Liver (tissue), 9 donors: ENCODE measurements around the gene CACNA1I. TPM values are rescaled to one million over a fixed set of nuclear protein-coding genes. Genes with fewer than 3 reads are reported as not detected.

Experiments
- DNase-seq: peaks from one replicate; pipeline ENCODE4 v3.0.0-alpha.2; 2017; ENCODE audit warnings: low spot score
- H3K27ac ChIP-seq, 2 donors: one replicate each; pipeline ENCODE4 v1.7.0; 2013; ENCODE audit warnings: inconsistent platforms in 2 of 2, low read length in 2 of 2, control low read depth in 1 of 2, low read depth in 1 of 2, mild to moderate bottlenecking in 1 of 2
- H3K27me3 ChIP-seq, 4 donors: one replicate each; pipeline versions ENCODE4 v1.6.1 to v1.7.0; 2013; ENCODE audit warnings: low read length in 3 of 4, inconsistent platforms in 1 of 4, mild to moderate bottlenecking in 1 of 4, moderate library complexity in 1 of 4; ENCODE audit not compliant: control insufficient read depth in 4 of 4, insufficient read depth in 4 of 4
- H3K36me3 ChIP-seq, 4 donors: one replicate each; pipeline versions ENCODE4 v1.6.1 to v1.7.0; 2013; ENCODE audit warnings: low read length in 3 of 4, mild to moderate bottlenecking in 3 of 4, low read depth in 1 of 4, moderate library complexity in 1 of 4; ENCODE audit not compliant: control insufficient read depth in 4 of 4, insufficient read depth in 3 of 4
- H3K4me1 ChIP-seq, 4 donors: one replicate each; pipeline versions ENCODE4 v1.6.1 to v1.7.0; 2013; ENCODE audit warnings: low read length in 3 of 4, mild to moderate bottlenecking in 3 of 4, moderate library complexity in 1 of 4; ENCODE audit not compliant: control insufficient read depth in 4 of 4, insufficient read depth in 4 of 4
- H3K4me3 ChIP-seq, 3 donors: one replicate each; pipeline versions ENCODE4 v1.6.1 to v1.7.0; 2013; ENCODE audit warnings: low read length in 3 of 3, control low read depth in 1 of 3, low read depth in 1 of 3, mild to moderate bottlenecking in 1 of 3
- H3K9ac ChIP-seq, 2 donors: one replicate each; pipeline ENCODE4 v1.7.0; 2013; ENCODE audit warnings: low read length in 2 of 2, mild to moderate bottlenecking in 2 of 2, moderate library complexity in 2 of 2, control low read depth in 1 of 2, low read depth in 1 of 2
- H3K9me3 ChIP-seq, 4 donors: one replicate each; pipeline versions ENCODE4 v1.6.1 to v1.7.0; 2013; ENCODE audit warnings: low read length in 3 of 4; ENCODE audit not compliant: control insufficient read depth in 4 of 4
- EGR1 ChIP-seq, 2 donors: IDR thresholded peaks; 2 replicates each; pipeline ENCODE4 v1.6.1; 2016 to 2018; ENCODE audit warnings: antibody characterized with exemption in 2 of 2, low read depth in 2 of 2
- FOXA1 ChIP-seq: IDR thresholded peaks from 2 replicates; pipeline ENCODE4 v1.6.1; 2016; ENCODE audit warnings: antibody characterized with exemption
- FOXA2 ChIP-seq: IDR thresholded peaks from 2 replicates; pipeline ENCODE4 v1.6.1; 2016; ENCODE audit warnings: antibody characterized with exemption
- GABPA ChIP-seq, 2 donors: IDR thresholded peaks in 1 of 2; conservative IDR thresholded peaks in 1 of 2; 2 replicates each; pipeline ENCODE4 v1.6.1; 2016; ENCODE audit warnings: antibody characterized with exemption in 2 of 2, mild to moderate bottlenecking in 1 of 2, moderate library complexity in 1 of 2
- HNF4A ChIP-seq, 2 donors: conservative IDR thresholded peaks; 2 replicates each; pipeline ENCODE4 v1.6.1; 2016; ENCODE audit warnings: antibody characterized with exemption in 2 of 2, mild to moderate bottlenecking in 2 of 2
- HNF4G ChIP-seq: IDR thresholded peaks from 2 replicates; pipeline ENCODE4 v1.6.1; 2016; ENCODE audit warnings: antibody characterized with exemption
- JUND ChIP-seq, 2 donors: IDR thresholded peaks; 2 replicates each; pipeline ENCODE4 v1.6.1; 2016; ENCODE audit warnings: antibody characterized with exemption in 2 of 2
- NR2F2 ChIP-seq: IDR thresholded peaks from 2 replicates; pipeline ENCODE4 v1.6.1; 2016; ENCODE audit warnings: antibody characterized with exemption
- RXRA ChIP-seq, 2 donors: IDR thresholded peaks; 2 replicates each; pipeline ENCODE4 v1.6.1; 2017 to 2018; ENCODE audit warnings: antibody characterized with exemption in 2 of 2, mild to moderate bottlenecking in 1 of 2
- SP1 ChIP-seq: IDR thresholded peaks from 2 replicates; pipeline ENCODE4 v1.6.1; 2018; ENCODE audit warnings: antibody characterized with exemption, mild to moderate bottlenecking
- YY1 ChIP-seq: IDR thresholded peaks from 2 replicates; pipeline ENCODE4 v1.6.1; 2016; ENCODE audit warnings: antibody characterized with exemption, mild to moderate bottlenecking
- WGBS: extraction: QIAGEN DNeasy Blood & Tissue Kit; methylation state at CpG from one replicate; pipeline ENCODE4 v1.1.7; 2013; 5-methylcytosine and 5-hydroxymethylcytosine counted together
- polyA plus RNA-seq, 2 donors: library from polyadenylated mRNA; stranded (reverse) in 1 of 2; unstranded in 1 of 2; fragments of 200-250 nt in 1 of 2; fragments of >200 nt in 1 of 2; fragmentation: Nextera tagmentation in 1 of 2; extraction: Ambion mirVana in 1 of 2; gene quantifications; one replicate each; pipeline versions ENCODE4 v1.2.1 to v1.2.3, GENCODE V29; 2013 to 2015
- total RNA-seq, 2 donors: library from RNA; depleted of rRNA; stranded (reverse); fragments of >200 nt; gene quantifications; one replicate each; pipeline ENCODE4 v1.2.3, GENCODE V29; 2014
- TF ChIP-seq, protein P1 (sequence below): IDR thresholded peaks from 2 replicates; pipeline ENCODE4 v1.6.1; 2016; ENCODE audit warnings: antibody characterized with exemption, mild to moderate bottlenecking
- TF ChIP-seq, protein P2 (sequence below): IDR thresholded peaks from 2 replicates; pipeline ENCODE4 v1.6.1; 2016; ENCODE audit warnings: antibody characterized with exemption
- TF ChIP-seq, protein P3 (sequence below): IDR thresholded peaks from 2 replicates; pipeline ENCODE4 v1.6.1; 2016; ENCODE audit warnings: antibody characterized with exemption
- TF ChIP-seq, protein P4 (sequence below): fragments of 150-350 bp; IDR thresholded peaks from 2 replicates; pipeline ENCODE4 v1.5.1; 2017; ENCODE audit warnings: improper control_type of control experiment, low read depth, low read length; ENCODE audit not compliant: missing input control
- donor health status: healthy.
- donor health status: healthy.
- donor health status: healthy.
- donor health status: healthy.
- donor health status: healthy.

Gene CACNA1I
- total and polyA plus RNA-seq, 4 donors: under 0.01 to 0.14 (median 0.01) TPM; not detected in 1

DNA sequence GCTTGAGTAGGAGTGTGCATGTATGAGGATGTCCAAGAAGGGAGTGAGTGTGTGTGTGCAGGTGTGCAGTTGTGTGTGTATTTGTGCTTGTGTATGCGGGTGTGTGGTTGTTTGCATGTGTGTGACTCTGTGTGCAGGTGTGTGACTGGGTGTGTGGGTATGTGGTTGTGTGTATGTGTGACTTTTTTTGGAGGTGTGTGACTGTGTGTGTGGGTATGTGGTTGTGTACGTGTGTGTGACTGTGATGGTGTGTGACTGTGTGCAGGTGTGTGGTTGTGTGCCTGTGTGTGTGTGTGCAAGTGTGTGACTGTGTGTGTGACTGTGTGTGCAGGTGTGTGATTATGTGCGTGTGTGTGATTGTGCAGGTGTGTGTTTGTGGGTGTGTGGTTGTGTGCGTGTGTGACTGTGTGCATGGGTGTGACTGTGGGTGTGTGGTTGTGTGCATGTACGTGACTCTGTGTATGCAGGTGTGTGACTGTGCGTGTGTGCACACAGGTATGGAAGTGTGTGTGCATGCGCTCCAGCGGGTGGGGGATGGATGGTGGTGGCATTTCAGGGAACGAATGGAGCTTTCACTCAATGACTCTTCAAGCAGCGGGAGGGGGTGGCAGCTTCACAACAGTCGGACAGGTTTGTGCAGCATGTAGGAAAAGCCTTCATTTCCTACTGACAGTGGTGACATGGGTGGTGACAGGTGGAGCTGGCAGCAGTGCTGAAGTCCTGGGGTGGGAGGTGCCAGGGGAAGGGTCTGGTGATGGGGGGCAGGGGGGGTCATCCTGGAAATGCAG is 47.6 kb downstream of the CACNA1I start (continued):
- TF ChIP-seq, protein P1, sequence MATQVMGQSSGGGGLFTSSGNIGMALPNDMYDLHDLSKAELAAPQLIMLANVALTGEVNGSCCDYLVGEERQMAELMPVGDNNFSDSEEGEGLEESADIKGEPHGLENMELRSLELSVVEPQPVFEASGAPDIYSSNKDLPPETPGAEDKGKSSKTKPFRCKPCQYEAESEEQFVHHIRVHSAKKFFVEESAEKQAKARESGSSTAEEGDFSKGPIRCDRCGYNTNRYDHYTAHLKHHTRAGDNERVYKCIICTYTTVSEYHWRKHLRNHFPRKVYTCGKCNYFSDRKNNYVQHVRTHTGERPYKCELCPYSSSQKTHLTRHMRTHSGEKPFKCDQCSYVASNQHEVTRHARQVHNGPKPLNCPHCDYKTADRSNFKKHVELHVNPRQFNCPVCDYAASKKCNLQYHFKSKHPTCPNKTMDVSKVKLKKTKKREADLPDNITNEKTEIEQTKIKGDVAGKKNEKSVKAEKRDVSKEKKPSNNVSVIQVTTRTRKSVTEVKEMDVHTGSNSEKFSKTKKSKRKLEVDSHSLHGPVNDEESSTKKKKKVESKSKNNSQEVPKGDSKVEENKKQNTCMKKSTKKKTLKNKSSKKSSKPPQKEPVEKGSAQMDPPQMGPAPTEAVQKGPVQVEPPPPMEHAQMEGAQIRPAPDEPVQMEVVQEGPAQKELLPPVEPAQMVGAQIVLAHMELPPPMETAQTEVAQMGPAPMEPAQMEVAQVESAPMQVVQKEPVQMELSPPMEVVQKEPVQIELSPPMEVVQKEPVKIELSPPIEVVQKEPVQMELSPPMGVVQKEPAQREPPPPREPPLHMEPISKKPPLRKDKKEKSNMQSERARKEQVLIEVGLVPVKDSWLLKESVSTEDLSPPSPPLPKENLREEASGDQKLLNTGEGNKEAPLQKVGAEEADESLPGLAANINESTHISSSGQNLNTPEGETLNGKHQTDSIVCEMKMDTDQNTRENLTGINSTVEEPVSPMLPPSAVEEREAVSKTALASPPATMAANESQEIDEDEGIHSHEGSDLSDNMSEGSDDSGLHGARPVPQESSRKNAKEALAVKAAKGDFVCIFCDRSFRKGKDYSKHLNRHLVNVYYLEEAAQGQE: no peak
- TF ChIP-seq GABPA (IDR thresholded peaks at IDR 0.05 in 1 of 2, conservative IDR thresholded peaks at IDR 0.05 in 1 of 2) (no peak), SP1 (no peak), HNF4G (no peak), RXRA (IDR thresholded peaks at IDR 0.05) (no peak), FOXA1 (no peak), EGR1 (IDR thresholded peaks at IDR 0.05; ENCODE audit: low read depth in 2 of 2) (no peak)
- TF ChIP-seq, protein P2, sequence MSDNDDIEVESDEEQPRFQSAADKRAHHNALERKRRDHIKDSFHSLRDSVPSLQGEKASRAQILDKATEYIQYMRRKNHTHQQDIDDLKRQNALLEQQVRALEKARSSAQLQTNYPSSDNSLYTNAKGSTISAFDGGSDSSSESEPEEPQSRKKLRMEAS: no peak

DNA sequence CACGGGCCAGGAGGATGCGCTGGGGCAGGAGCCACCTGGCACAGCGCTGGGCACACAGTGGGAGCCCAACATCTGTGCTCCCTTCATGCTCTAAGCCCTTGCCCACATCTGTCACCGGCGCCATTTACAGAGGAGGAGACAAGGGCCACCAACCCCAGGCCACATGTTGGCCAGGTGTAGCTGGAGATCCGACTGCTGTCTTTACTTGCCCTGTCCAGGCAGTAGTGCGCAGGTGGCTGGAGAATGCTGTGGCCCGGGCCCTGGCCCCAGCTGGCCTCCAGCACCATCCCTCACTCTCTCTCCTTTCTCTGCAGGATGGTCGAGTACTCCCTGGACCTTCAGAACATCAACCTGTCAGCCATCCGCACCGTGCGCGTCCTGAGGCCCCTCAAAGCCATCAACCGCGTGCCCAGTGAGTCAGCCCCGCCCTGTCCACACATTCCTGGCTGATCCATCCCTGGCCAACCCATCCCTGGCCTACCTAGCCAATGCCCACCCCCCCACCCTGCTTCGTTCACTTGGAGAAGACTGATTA is 48.5 kb downstream of the CACNA1I start:
- DNase-seq: no peak
- H3K4me3 ChIP-seq: no peak overlapping the region
- H3K9ac ChIP-seq: no peak overlapping the region
- no peak overlapping the region for H3K27ac ChIP-seq
- no peaks in the 10 kb centered on the region for H3K36me3 ChIP-seq
- H3K27me3 ChIP-seq: peaks cover 0 to 3% (median 1%) of the 10 kb centered on the region in 4 donors
- TF ChIP-seq, protein P2: no peak
- TF ChIP-seq, protein P1: no peak
- TF ChIP-seq, protein P3, sequence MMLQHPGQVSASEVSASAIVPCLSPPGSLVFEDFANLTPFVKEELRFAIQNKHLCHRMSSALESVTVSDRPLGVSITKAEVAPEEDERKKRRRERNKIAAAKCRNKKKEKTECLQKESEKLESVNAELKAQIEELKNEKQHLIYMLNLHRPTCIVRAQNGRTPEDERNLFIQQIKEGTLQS: no peak
- TF ChIP-seq EGR1 (IDR thresholded peaks at IDR 0.05; ENCODE audit: low read depth in 2 of 2) (no peak), HNF4G (no peak), JUND (IDR thresholded peaks at IDR 0.05) (no peak), GABPA (IDR thresholded peaks at IDR 0.05 in 1 of 2, conservative IDR thresholded peaks at IDR 0.05 in 1 of 2) (no peak), YY1 (no peak), NR2F2 (no peak), FOXA2 (no peak), RXRA (IDR thresholded peaks at IDR 0.05) (no peak), HNF4A (conservative IDR thresholded peaks at IDR 0.05) (no peak), SP1 (no peak)
- TF ChIP-seq, protein P4, sequence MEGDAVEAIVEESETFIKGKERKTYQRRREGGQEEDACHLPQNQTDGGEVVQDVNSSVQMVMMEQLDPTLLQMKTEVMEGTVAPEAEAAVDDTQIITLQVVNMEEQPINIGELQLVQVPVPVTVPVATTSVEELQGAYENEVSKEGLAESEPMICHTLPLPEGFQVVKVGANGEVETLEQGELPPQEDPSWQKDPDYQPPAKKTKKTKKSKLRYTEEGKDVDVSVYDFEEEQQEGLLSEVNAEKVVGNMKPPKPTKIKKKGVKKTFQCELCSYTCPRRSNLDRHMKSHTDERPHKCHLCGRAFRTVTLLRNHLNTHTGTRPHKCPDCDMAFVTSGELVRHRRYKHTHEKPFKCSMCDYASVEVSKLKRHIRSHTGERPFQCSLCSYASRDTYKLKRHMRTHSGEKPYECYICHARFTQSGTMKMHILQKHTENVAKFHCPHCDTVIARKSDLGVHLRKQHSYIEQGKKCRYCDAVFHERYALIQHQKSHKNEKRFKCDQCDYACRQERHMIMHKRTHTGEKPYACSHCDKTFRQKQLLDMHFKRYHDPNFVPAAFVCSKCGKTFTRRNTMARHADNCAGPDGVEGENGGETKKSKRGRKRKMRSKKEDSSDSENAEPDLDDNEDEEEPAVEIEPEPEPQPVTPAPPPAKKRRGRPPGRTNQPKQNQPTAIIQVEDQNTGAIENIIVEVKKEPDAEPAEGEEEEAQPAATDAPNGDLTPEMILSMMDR: no peak
- no peaks in the 10 kb centered on the region for H3K4me1 ChIP-seq
- WGBS: 85% methylated on average over 17 of the region's 17 CpGs
- no peaks in the 10 kb centered on the region for H3K9me3 ChIP-seq
